ENCODE measurements around the gene ZNRF1.
"Not testable (repeated sequence)": the region's sequence is repeated elsewhere in the genome, so short reads cannot be mapped to it uniquely, and the experiment has no call there.

The ZNRF1 gene

GRCh38 chr16:75080205-75081029 lies 81.6 kb downstream of the ZNRF1 start:
- DNase-seq: no peak

- no peak for DNase-seq
Measured at GRCh38 chr16:75081179-75081859, 82.5 kb downstream of the ZNRF1 start.

GRCh38 chr16:75083813-75084212 lies 85.0 kb downstream of the ZNRF1 start:
- no peak for DNase-seq

GRCh38 chr16:75085556-75085955 lies 86.7 kb downstream of the ZNRF1 start:
- no peak for DNase-seq

- DNase-seq: no peak
Measured at GRCh38 chr16:75086281-75086680, 87.5 kb downstream of the ZNRF1 start.

- no peak for DNase-seq
Measured at GRCh38 chr16:75086688-75087374, 88.0 kb downstream of the ZNRF1 start.

GRCh38 chr16:75087375-75087979 lies 88.7 kb downstream of the ZNRF1 start:
- no peak for DNase-seq

- DNase-seq: no peak
Measured at GRCh38 chr16:75088216-75088615, 89.4 kb downstream of the ZNRF1 start.

- DNase-seq: no peak
Measured at GRCh38 chr16:75088934-75089333, 90.1 kb downstream of the ZNRF1 start.

- no peak for DNase-seq
Measured at GRCh38 chr16:75089486-75090202, 90.8 kb downstream of the ZNRF1 start.

GRCh38 chr16:75090899-75091298 lies 92.1 kb downstream of the ZNRF1 start:
- not testable (repeated sequence) for DNase-seq

GRCh38 chr16:75091619-75092018 lies 92.8 kb downstream of the ZNRF1 start:
- not testable (repeated sequence) for DNase-seq

- DNase-seq: no peak
Measured at GRCh38 chr16:75092777-75093176, 94.0 kb downstream of the ZNRF1 start.

GRCh38 chr16:75093598-75094540 lies 95.0 kb downstream of the ZNRF1 start:
- DNase-seq: no peak

GRCh38 chr16:75095204-75095621 lies 96.4 kb downstream of the ZNRF1 start:
- DNase-seq: no peak

- no peak for DNase-seq
Measured at GRCh38 chr16:75096656-75097055, 97.8 kb downstream of the ZNRF1 start.

- no peak for DNase-seq
Measured at GRCh38 chr16:75097191-75097761, 98.5 kb downstream of the ZNRF1 start.

- DNase-seq: peak; percentile 80 to 85
Measured at GRCh38 chr16:75097941-75098901, 99.4 kb downstream of the ZNRF1 start.

GRCh38 chr16:75099075-75099667 lies 100.3 kb downstream of the ZNRF1 start:
- no peak for DNase-seq
